ENCODE measurements around the gene SLC22A2.
A peak's percentile ranks its signal among the peaks of the same experiment; 100 is the strongest.

SLC22A2 gene

GRCh38 chr6:160274871-160275510 lies 16.4 kb upstream of the SLC22A2 start:
- FAIRE-seq: no peak
- no peak for DNase-seq (ENCODE audit: low spot score)

- FAIRE-seq (no peak), DNase-seq (ENCODE audit: low spot score) (no peak)
These were observed 15.1 kb upstream of the SLC22A2 start for GRCh38 chr6:160273750-160274149.

- no peak for DNase-seq (ENCODE audit: low spot score)
- FAIRE-seq: no peak
These were observed 14.6 kb upstream of the SLC22A2 start for GRCh38 chr6:160273196-160273595.

- no peak for DNase-seq (ENCODE audit: low spot score)
- FAIRE-seq: no peak
These were observed 14.1 kb upstream of the SLC22A2 start for GRCh38 chr6:160272707-160273106.

- FAIRE-seq (no peak), DNase-seq (ENCODE audit: low spot score) (no peak)
These were observed 11.7 kb upstream of the SLC22A2 start for GRCh38 chr6:160270347-160270746.

- no peak for DNase-seq (ENCODE audit: low spot score)
These were observed 11.2 kb upstream of the SLC22A2 start for GRCh38 chr6:160269771-160270170.

GRCh38 chr6:160269023-160269521 lies 10.5 kb upstream of the SLC22A2 start:
- no peak for DNase-seq (ENCODE audit: low spot score)
- no peak for FAIRE-seq

More at GRCh38 chr6:160269771-160270170, 11.2 kb upstream of the SLC22A2 start:
- no peak for FAIRE-seq

GRCh38 chr6:160267102-160267501 lies 8.5 kb upstream of the SLC22A2 start:
- DNase-seq (ENCODE audit: low spot score): no peak
- FAIRE-seq: no peak

- DNase-seq (ENCODE audit: low spot score): no peak
- FAIRE-seq: no peak
These were observed 7.4 kb upstream of the SLC22A2 start for GRCh38 chr6:160265869-160266476.

- no peak for FAIRE-seq
- no peak for DNase-seq (ENCODE audit: low spot score)
These were observed 5.5 kb upstream of the SLC22A2 start for GRCh38 chr6:160264061-160264612.

- no peak for DNase-seq (ENCODE audit: low spot score)
- no peak for FAIRE-seq
These were observed 4.7 kb upstream of the SLC22A2 start for GRCh38 chr6:160263196-160263939.

- DNase-seq (ENCODE audit: low spot score) (peak; percentile 19), FAIRE-seq (no peak)
These were observed 3.5 kb upstream of the SLC22A2 start for GRCh38 chr6:160261991-160262680.

GRCh38 chr6:160260803-160261450 lies 2.3 kb upstream of the SLC22A2 start:
- FAIRE-seq (no peak), DNase-seq (ENCODE audit: low spot score) (no peak)

GRCh38 chr6:160260367-160260766 lies 1.7 kb upstream of the SLC22A2 start:
- DNase-seq (ENCODE audit: low spot score): no peak
- no peak for FAIRE-seq

GRCh38 chr6:160259598-160259997 lies 977 bp upstream of the SLC22A2 start:
- DNase-seq (ENCODE audit: low spot score) (no peak), FAIRE-seq (no peak)

- no peak for DNase-seq (ENCODE audit: low spot score)
- no peak for FAIRE-seq
These were observed 463 bp upstream of the SLC22A2 start for GRCh38 chr6:160259143-160259425.

GRCh38 chr6:160256445-160256844 lies 2.2 kb downstream of the SLC22A2 start:
- DNase-seq (ENCODE audit: low spot score): no peak
- no peak for FAIRE-seq

GRCh38 chr6:160254467-160255312 lies 3.9 kb downstream of the SLC22A2 start:
- FAIRE-seq (no peak), DNase-seq (ENCODE audit: low spot score) (no peak)

GRCh38 chr6:160253714-160254113 lies 4.9 kb downstream of the SLC22A2 start:
- FAIRE-seq: no peak

GRCh38 chr6:160253292-160253691 lies 5.3 kb downstream of the SLC22A2 start:
- DNase-seq (ENCODE audit: low spot score) (no peak), FAIRE-seq (no peak)

More at GRCh38 chr6:160253714-160254113, 4.9 kb downstream of the SLC22A2 start:
- no peak for DNase-seq (ENCODE audit: low spot score)

Data from urothelium cell line (cell line).